Uterus (tissue), 2 donors: ENCODE results near the gene UMODL1.

Source experiments
- POLR2A ChIP-seq, 2 donors: fragments of 450-650 bp; IDR thresholded peaks; one replicate each; pipeline ENCODE4 v1.6.1; 2016; ENCODE audit warnings: antibody characterized with exemption in 2 of 2, mild to moderate bottlenecking in 1 of 2, moderate library complexity in 1 of 2
- TF ChIP-seq, protein P1 (sequence below), 4 experiments: fragments of 200-600 bp in 2 of 4; fragments of 450-650 bp in 2 of 4; sonication (generic) in 2 of 4; IDR thresholded peaks; one replicate each; pipeline ENCODE4 v1.5.1; 2016 to 2019; ENCODE audit warnings: antibody characterized with exemption in 4 of 4, mild to moderate bottlenecking in 2 of 4, moderate library complexity in 1 of 4

GRCh38 chr21:42101246-42101645 is 30.1 kb downstream of the UMODL1 start:
- TF ChIP-seq, protein P1, sequence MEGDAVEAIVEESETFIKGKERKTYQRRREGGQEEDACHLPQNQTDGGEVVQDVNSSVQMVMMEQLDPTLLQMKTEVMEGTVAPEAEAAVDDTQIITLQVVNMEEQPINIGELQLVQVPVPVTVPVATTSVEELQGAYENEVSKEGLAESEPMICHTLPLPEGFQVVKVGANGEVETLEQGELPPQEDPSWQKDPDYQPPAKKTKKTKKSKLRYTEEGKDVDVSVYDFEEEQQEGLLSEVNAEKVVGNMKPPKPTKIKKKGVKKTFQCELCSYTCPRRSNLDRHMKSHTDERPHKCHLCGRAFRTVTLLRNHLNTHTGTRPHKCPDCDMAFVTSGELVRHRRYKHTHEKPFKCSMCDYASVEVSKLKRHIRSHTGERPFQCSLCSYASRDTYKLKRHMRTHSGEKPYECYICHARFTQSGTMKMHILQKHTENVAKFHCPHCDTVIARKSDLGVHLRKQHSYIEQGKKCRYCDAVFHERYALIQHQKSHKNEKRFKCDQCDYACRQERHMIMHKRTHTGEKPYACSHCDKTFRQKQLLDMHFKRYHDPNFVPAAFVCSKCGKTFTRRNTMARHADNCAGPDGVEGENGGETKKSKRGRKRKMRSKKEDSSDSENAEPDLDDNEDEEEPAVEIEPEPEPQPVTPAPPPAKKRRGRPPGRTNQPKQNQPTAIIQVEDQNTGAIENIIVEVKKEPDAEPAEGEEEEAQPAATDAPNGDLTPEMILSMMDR (IDR thresholded peaks at IDR 0.05): no peak
- no peak for TF ChIP-seq POLR2A (IDR thresholded peaks at IDR 0.05)
